GM19463 (cell line): ENCODE measurements around the gene GALNT7.

Experiments used
- ATAC-seq: cut with Tn5 transposase; IDR thresholded peaks from one replicate; pipeline ENCODE4 v1.9.1; 2021; ENCODE audit warnings: mild to moderate bottlenecking, moderate library complexity; ENCODE audit not compliant: unreplicated experiment

Gene GALNT7

GRCh38 chr4:173334085-173334890 lies 165.7 kb downstream of the GALNT7 start, which contains the start of gene HMGB2:
HMGB2 (minus strand) TSS chr4:173334358; CDS start chr4:173333649, 709 bp downstream.
- ATAC-seq: peak; percentile 86

GRCh38 chr4:173334891-173335752 lies 166.5 kb downstream of the GALNT7 start:
- ATAC-seq: peak; percentile 33

GRCh38 chr4:173337463-173337862 lies 168.9 kb downstream of the GALNT7 start:
- ATAC-seq: no peak

- ATAC-seq: no peak
These were observed 175.3 kb downstream of the GALNT7 start for GRCh38 chr4:173343832-173344397.

- ATAC-seq: no peak
These were observed 177.0 kb downstream of the GALNT7 start for GRCh38 chr4:173345648-173346047.

- no peak for ATAC-seq
These were observed 177.5 kb downstream of the GALNT7 start for GRCh38 chr4:173346074-173346473.

GRCh38 chr4:173347467-173347866 lies 178.9 kb downstream of the GALNT7 start:
- no peak for ATAC-seq

- ATAC-seq: no peak
These were observed 189.3 kb downstream of the GALNT7 start for GRCh38 chr4:173357939-173358338.

GRCh38 chr4:173360587-173361221 lies 192.1 kb downstream of the GALNT7 start:
- ATAC-seq: no peak

- ATAC-seq: no peak
These were observed 194.1 kb downstream of the GALNT7 start for GRCh38 chr4:173362666-173363065.

GRCh38 chr4:173365359-173365996 lies 196.9 kb downstream of the GALNT7 start:
- ATAC-seq: no peak

GRCh38 chr4:173367285-173367684 lies 198.7 kb downstream of the GALNT7 start:
- ATAC-seq: no peak

GRCh38 chr4:173367946-173368345 lies 199.3 kb downstream of the GALNT7 start:
- no peak for ATAC-seq

- peak; percentile 0 for ATAC-seq
These were observed 201.5 kb downstream of the GALNT7 start for GRCh38 chr4:173370130-173370476.

- ATAC-seq: peak; percentile 66
These were observed 202.1 kb downstream of the GALNT7 start, which contains the start of gene SAP30 for GRCh38 chr4:173370477-173371291. SAP30 (plus strand) TSS chr4:173370954; CDS start chr4:173371183, 229 bp downstream.

- ATAC-seq: peak; percentile 17
These were observed 202.9 kb downstream of the GALNT7 start for GRCh38 chr4:173371292-173372192.
